Middle frontal gyrus (tissue), 1 donor: ENCODE data around the gene CNIH3.

Experiments
- DNase-seq: peaks from one replicate; pipeline ENCODE4 v3.0.0-alpha.2; 2015; ENCODE audit warnings: low spot score; ENCODE audit errors: extremely low spot score

CNIH3 gene

DNA sequence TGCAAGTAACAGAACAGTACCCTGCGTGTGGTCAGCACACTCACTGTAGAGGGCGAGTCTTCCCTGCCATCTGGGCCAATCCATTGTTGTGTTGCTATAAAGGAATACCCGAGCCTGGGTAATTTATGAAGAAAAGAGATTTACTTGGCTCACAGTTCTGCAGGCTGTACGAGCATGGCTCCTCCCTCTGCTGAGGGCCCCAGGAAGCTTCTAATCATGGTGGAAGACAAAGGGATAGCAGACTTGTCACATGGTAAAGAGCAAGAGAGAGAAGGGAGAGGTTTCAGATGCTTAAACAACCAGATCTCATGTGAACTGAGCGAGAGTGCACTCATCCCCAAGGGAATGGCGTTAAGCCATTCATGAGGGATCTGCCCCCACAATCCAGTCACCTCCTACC is 126.2 kb downstream of the CNIH3 start:
- no peak for DNase-seq

DNA sequence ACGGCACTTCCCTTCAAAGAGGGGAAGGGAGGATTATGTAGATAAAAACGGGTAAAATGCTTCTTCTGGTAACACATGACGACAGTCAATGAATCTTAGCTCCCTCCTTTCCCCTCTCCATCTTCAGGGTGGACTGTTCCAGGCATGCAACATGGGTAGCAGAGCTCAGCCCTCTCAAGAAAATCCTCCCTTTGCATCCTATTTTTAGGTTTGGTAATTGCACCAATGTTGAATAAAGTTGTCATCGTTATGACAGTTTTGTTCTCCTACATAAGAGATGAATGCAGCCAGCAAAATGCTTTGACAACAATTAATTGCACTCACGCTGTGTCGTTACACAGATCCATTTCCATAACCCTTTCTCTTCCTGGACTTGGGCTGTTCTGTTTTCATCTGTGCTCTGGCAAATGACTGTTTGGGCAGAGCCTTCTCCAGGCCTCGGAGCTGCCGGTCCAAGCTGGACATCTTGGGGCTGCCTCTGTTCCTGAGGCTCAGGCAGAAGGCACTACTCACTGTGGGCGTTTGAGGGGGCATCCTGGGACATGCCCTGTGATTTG is 127.6 kb downstream of the CNIH3 start:
- no peak for DNase-seq

DNA sequence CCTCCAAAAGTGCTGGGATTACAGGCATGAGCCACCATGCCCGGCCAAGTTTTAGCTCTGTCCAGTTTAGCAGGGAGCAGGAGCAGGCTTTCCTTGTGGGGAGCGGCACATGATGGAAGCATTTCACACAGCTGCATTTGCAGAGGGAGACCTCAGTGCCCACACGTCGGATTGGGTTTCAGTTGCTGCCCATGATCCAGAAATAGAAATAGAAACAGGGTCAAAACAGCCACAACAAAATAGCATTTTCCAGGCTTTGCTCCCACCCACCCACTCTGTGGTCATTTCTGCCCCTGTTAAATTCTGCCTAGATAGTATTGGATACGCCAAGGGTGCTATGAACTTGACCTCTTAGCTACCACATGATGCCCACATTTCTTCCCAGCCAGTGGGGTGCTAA is 128.4 kb downstream of the CNIH3 start:
- DNase-seq, result no peak

DNA sequence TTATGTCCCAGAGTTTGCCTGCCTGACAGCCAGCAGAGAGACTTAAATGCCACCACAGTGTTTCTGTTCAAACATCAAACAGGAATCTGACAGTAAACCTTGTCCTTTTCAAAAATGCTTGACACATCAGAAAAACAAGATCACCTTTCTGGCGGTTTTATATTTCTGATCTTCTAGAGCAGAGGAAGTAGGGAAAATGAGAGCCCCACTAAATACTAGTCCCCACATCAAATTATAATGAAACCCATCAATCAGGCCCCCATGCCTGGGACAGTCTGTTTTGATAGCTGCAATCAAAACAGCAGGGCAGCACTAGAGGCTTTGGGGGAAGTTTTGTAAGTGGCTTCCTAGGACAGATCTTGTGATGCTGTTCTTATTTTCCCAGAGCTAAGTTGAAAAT is 129.3 kb downstream of the CNIH3 start:
- no peak for DNase-seq

DNA sequence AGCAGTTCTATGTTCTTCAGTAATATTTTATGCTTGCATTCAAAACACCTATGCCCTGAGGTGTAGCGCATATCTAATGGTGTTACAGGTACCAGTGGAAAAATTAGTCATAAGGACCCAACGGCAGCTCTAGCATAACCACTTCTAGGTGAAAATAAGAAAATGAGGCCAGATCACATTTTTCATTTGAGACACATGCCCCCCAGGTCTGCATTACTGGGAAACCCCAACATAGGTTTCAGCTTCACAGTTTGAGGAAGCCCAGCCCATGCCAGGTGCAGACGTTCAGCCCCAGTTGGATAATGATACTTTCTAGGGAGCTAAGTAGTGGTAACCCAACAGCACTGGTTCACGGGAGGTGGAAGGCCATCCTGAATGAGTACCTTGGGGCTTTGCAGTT is 129.8 kb downstream of the CNIH3 start:
- DNase-seq, result no peak

DNA sequence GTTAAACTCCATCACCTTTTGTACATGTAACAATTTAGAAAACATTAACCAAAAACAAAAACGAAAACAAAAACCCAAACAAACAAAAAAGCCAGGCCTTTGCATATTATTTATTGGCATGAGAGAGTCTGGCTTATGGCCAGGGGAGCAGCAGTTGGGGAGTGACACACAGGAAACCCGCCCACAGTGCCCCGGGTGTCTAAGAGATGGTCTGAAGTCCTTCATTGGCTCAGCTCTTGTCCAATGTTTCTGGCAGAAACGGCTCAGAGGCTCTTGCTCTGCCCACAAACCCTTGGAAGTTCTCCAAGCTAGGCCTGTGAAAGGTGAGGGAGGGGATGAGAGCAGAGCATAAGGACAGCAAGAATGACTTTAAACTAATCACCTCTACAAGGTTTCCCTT is 131.5 kb downstream of the CNIH3 start:
- no peak for DNase-seq

DNA sequence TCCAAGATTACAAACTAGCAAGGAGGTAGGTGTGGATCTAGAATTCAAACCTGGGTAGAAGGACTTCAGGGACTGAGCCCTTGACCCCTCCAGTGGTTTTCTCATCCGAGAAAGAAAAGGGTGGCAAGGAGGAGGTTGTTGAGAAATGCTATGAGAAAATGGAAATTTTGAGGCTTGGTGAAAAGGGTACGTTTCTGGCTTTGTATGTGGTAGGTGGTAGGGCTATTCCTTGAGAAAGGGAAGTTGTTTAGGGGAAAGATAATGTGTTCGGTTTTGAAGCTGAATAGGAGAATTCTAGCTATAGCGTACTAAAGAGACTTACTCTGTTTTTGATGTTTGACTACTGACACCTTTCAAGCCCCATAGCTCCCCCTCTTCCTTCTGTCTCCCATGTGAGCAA is 133.8 kb downstream of the CNIH3 start:
- DNase-seq, result no peak

DNA sequence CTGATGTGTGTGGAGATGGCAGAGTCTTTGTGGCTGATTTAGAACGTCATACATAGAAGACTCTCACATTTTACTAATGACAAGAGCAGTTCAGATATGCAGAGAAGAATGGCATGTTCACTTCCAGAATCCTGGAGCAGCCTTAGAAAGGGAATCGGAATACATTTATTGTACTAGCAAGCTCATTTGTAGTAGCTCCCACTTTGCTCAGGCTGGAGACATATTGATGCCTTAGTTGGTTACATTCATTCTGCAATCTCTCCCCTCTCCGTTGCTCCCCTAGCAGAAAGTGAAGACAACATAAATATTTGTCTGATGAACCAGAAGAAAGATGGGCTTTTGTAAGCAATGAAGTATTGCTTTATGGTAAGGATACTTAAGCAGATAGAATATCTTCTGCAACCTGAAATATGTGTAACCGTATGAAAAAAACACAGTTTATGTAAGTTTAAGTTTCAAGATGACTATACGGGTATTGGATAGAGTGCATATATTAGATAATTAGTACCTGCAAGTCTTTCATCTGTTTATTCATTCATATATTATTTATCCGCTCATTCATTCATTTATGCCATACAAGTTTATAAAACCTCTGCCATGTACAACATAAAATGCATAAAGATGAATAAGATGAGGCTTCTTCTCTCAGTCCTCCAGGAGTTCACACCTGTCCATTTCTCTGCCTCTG is 135.7 kb downstream of the CNIH3 start:
- no peak for DNase-seq

DNA sequence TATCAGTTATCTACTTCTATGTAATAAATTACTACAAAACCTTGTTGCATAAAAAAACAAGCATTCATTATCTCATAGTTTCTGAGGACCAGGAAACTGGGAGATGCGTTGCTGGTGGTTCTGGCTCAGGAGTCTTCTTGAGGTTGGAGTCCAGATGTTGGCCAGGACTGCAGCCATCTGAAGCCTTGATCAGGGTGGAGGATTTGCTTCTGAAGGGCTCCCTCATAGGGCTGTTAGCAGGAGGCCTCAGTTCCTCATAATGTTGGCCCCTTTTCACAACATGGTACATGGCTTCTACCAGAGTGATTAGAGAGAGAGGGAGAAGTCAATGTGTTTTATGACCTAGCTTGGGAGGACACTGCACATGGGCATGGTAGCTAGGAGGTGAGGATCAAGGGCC is 137.4 kb downstream of the CNIH3 start:
- DNase-seq, result no peak

DNA sequence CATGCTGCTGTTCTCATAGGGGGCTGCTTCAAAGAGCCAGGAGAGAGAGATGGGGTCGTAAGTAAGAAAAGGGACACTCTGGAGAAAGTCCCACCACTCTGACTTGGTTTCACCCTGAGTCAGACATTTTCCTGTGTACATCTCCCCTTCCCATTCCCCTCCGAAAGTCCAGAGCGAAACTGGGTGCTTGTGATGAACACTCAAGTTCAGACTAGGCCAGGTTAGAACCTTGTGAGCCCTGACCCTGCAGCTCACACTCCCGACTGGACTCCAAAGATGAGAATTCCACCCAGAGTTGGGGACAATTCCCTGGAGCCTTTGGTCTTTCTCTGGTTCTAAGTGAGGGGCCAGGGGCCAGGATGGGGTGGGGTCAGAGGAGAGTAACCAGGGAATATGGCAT is 139.5 kb downstream of the CNIH3 start:
- no peak for DNase-seq

DNA sequence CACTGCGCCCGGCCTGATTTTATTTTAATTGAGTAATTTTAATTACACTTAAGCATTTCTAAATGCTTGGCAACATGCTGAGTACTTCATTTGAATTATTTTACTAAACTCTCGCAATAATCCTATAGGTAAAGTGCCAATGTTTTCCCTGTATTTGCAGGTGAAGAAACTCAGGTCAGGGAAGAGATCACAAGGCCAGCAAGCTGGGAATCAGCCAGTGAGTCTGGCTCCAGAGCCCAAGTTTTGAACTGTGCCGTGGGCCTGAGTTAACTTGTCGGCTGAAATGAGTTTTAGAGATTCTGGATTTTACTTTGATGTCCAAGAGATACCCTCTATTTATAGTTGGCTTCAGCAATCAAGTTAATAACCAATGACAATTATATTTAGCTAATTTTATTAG is 141.4 kb downstream of the CNIH3 start:
- DNase-seq, result no peak

DNA sequence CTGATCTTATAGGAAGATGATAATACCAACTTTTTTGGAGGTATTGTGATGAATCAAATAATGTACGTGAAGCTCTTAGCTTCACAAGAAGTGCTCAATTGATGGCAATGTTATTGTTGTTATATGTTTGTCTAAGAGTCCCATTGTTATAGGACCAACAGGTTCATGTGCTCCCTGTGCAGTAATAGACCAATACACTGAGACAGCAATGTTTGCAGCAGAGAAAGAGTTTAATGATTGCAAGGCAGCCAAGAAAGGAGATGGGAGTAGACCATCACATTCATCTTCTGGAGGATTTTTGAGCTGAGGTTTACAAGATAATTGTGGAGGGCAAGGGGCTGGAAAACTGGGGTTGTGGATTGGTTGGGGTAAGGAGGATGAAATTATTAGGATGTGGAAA is 143.0 kb downstream of the CNIH3 start:
- no peak for DNase-seq

DNA sequence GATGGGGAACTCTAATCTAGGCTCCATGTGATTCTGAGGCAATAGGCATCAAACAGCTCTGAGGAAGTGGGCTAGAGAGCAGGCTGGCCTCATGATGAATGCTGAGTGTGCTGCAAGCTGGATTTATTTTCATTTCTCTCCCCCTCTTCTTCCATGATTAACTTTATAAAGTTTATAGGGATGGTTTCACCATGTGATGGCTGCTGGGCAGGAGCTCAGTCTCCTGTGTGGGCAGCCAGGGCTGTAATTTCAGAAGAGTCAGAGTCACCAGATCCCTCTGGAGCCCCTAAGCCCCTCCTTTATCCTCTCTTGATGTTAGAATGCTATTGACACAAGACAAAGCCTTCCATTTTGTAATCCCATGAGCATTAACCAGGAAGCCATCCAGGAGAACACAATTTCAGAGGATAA is 143.6 kb downstream of the CNIH3 start:
- DNase-seq, result no peak

DNA sequence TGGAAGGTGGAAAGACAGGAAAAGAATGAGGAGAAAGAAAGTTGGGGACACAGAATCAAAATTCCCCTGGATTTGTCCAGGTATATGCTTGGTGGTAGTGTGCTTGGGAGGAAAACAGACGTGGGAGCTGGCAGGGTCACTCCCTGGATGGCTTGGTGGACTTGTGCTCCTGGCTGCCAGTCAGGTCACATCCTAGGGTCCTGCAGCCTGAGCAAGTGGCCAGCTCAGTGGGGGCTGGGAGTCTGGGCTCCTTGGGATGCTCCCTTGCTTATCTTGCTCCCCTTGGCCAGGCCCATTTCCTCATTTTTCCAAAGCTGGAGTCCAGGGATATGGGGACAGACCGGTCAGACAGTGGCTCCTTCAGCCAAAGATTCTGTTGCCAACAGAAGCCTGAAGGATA is 144.0 kb downstream of the CNIH3 start:
- DNase-seq, result no peak

DNA sequence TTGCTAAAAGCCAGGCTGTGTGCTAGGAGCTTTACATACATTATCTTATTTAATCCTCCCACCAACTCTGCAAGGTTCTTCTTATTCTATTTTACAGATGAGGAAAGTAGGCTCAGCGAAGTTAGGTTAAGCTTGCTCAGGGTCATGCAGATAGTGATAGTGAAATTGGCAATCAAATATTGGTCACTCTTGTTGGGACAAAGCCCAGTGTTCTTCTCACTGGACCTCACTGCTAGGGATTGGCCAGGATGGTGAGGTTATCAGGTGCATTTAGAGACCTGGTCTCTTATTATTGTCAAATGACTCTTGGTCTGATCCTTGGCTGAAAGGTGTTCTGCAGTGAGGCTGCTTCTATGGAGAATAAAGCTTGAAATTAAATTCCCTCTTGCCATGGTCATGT is 145.1 kb downstream of the CNIH3 start:
- DNase-seq, result no peak

DNA sequence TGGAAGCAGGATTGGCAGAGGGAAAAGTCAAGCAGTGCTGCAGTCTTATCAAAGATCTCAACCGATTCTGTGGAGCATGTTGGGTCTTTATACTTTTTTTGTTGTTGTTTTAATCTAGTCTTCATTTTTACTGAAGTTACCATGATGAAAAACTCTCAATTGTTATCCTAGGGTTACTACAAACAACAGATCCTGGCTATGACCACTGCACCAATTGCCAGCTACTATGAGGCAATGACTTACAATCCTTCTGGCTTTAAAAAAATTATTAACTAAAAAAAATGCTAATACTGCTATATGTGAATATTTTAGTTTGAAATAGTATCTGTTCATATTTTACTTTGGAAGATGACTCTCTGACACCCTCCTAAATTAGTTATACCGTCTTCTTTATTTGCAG is 145.9 kb downstream of the CNIH3 start:
- DNase-seq, result no peak

DNA sequence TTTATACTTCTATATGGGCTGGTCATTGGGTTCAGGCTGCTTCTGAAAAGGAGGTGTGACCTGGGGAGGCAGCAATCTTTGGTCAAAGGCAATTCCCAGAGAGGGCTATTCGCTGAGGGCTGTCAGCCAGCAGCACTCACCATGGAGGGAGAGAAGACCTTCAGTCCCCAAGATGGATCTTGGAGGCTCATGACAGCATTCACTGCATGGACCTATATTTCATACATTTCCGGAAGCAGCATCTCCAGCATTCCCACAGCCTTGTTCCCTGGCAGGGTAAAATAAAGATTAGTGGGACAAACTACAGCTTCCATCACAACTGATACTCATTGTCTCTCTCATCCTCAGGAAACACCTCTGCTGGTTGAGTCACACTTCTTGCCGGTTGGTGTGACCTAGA is 146.6 kb downstream of the CNIH3 start:
- no peak for DNase-seq

DNA sequence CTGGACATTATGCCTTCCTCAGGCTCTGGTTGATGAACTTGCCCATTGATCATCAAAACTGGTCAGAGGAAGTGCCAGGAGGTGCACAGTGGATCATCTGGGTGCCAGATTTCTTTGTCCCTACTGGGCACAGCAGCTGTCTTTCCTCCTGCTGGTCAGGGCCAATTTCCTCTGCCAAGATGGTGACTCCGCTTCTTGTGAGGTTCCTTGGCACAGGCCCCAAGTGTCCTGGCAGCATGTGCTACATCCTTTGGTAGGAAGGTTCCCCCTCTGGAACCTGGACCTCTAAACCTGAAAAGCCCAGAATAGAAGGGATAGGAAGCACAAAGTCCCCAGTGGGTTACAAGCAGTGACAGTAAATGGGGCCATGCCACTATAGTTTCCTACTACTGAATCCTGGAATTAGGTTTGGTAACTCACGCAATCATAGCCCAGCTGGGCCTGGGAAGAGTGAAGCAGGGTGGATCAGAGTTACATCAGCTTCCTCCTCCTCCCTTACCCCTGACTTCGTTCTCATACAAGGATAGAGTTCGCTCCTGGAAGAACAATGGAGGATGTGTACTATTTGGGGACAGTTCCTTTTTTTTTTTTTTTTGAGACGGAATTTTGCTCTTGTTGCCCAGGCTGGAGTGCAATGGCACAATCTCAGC is 147.1 kb downstream of the CNIH3 start:
- no peak for DNase-seq

DNA sequence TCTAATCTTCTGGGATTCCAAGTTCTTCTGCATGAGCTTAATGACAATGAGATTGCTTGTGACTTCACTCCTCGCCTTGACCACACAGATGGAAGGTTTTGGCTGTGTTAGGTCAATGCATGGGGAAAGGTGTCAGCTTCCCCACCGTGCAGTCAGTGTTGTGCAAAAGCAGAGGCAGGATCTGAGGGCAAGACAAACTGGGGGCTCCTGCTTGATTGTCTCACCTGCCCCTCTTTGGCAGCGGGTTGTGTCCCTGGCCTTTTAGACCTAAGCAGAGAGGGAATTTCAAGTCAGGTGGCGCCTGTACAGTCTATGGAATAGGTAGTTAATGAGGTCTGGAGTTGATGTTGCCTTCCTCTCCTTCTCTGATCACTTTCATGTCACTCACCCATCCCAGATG is 150.1 kb downstream of the CNIH3 start:
- DNase-seq, result no peak

DNA sequence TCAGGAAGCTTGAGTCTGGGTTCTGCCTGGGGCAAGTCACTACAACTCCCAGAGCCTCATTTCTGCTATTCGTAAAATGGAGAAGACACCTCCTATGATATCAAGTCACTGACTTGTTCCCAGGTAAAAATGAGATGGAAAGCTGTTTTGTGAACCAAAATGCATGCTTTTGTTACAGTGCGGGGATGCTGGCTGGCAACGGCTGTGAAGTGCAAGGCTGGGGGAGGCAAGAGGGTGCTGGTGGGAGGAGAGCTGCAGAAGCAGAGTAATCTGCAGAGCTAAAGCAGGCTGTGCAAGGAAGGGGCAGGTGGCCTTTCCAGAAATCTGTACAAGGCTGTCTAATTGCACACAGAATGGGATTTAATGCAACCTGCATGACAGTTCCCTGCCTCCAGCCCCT is 150.9 kb downstream of the CNIH3 start:
- no peak for DNase-seq

DNA sequence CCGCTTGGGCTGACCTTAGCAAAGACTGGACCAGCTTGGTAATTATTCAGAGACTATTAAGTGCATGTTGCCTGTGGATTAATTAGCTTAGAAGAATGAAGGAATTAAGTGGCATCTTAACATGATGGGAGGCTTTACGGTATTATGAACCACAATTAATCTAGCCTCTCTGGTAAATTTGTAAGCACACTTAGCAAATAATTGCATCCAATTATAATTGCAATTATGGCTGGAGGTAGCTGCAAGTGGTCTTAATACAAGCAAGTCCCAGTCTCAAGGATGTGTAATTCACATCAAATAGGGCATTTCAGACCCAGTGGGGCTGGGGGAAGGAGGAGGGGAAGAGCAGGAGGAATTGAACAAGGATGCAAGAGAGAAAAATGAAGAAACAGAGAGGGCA is 151.6 kb downstream of the CNIH3 start:
- DNase-seq, result no peak

DNA sequence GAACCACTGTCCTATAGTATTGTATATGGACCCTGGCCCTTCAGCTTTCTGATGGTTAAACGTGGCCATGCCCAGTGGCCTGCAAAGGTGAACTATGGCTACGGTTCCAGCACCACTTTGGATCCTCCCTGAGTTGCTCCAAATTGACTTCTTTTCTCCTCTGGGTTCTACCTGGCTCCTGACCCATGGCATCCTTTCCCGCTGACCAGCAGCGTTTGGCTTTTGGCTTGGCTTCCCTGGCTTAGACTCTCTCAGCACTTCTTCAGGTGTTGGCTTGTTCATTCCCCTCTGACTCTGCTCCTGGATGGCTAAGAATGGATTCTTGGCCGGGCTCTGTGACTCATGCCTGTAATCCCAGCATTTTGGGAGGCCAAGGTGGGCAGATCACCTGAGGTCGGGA is 152.9 kb downstream of the CNIH3 start:
- DNase-seq, result no peak
